Lower lobe of right lung (tissue), 2 donors: Measurements from ENCODE around the gene PDZD4. TPM values are rescaled to one million over a fixed set of nuclear protein-coding genes. Genes with fewer than 3 reads are reported as not detected.

Experiments
- ATAC-seq, 2 donors: fragments of 200-7000 bp; cut with Tn5 transposase; one replicate each; pipeline ENCODE4 v1.9.1; 2020 to 2022; ENCODE audit warnings: mild to moderate bottlenecking in 2 of 2, moderate library complexity in 2 of 2
- DNase-seq: peaks from one replicate; pipeline ENCODE4 v3.0.0-alpha.2; 2020
- H3K27ac ChIP-seq: fragments of 200-600 bp; one replicate; pipeline ENCODE4 v1.8.0; 2022
- H3K27me3 ChIP-seq: fragments of 200-600 bp; one replicate; pipeline ENCODE4 v1.8.0; 2022; ENCODE audit warnings: low read depth
- H3K36me3 ChIP-seq: fragments of 200-600 bp; one replicate; pipeline ENCODE4 v1.8.0; 2022; ENCODE audit warnings: mild to moderate bottlenecking
- H3K4me1 ChIP-seq: fragments of 200-600 bp; one replicate; pipeline ENCODE4 v1.8.0; 2022
- H3K4me3 ChIP-seq: fragments of 200-600 bp; one replicate; pipeline ENCODE4 v1.8.0; 2022; ENCODE audit warnings: mild to moderate bottlenecking
- H3K9me3 ChIP-seq: fragments of 200-600 bp; one replicate; pipeline ENCODE4 v1.8.0; 2022
- CTCF ChIP-seq: fragments of 200-600 bp; IDR thresholded peaks from one replicate; pipeline ENCODE4 v1.8.0; 2022; ENCODE audit warnings: antibody characterized with exemption, mild to moderate bottlenecking
- intact Hi-C: fragments of 100-400 bp; cut with DNase I; formaldehyde crosslinking; loops from one replicate; pipeline ENCODE4 v1.11.0; 2022
- total RNA-seq: library from RNA; stranded (reverse); fragmentation: NEBNext Ultra II Directional; extraction: Animal tissue kit (Norgen Biotek cat#: 25700); gene quantifications from one replicate; pipeline ENCODE4 v1.2.1, GENCODE V29; 2021
- donor health status: DM: no; HTN: yes; CAD: no; lungs with severe emphysema.

Gene PDZD4
- total RNA-seq, 1 donor from 2014 or later, result 8.5 TPM

GRCh38 chrX:153876112-153876491, 45.8 kb upstream of the PDZD4 start:
- TF ChIP-seq CTCF, result no peak
- Histone ChIP-seq H3K27me3 (peaks cover 9% of the 10 kb centered on the region), H3K4me3 (no peak overlapping the region), H3K36me3 (no peaks in the 10 kb centered on the region), H3K4me1 (no peaks in the 10 kb centered on the region), H3K9me3 (no peaks in the 10 kb centered on the region), H3K27ac (no peak overlapping the region)
- no peak for ATAC-seq
- intact Hi-C loops, result no loop called here
- DNase-seq, result no peak

- peak; percentile 74 to 92 for ATAC-seq
- Histone ChIP-seq H3K4me3 (no peak overlapping the region), H3K27me3 (peaks cover 9% of the 10 kb centered on the region), H3K27ac (no peak overlapping the region), H3K36me3 (no peaks in the 10 kb centered on the region), H3K9me3 (no peaks in the 10 kb centered on the region), H3K4me1 (no peaks in the 10 kb centered on the region)
- no peak for TF ChIP-seq CTCF
- intact Hi-C loops, result no loop called here
- peak; percentile 53 for DNase-seq
These were observed 45.2 kb upstream of the PDZD4 start for GRCh38 chrX:153875391-153876111.

- intact Hi-C loops, result no loop called here
- Histone ChIP-seq H3K9me3 (no peaks in the 10 kb centered on the region), H3K27me3 (peaks cover 7% of the 10 kb centered on the region), H3K27ac (no peak overlapping the region), H3K4me3 (no peak overlapping the region), H3K4me1 (no peaks in the 10 kb centered on the region), H3K36me3 (no peaks in the 10 kb centered on the region)
- DNase-seq, result no peak
- no peak for ATAC-seq
- TF ChIP-seq CTCF, result no peak
These were observed 44.2 kb upstream of the PDZD4 start for GRCh38 chrX:153874366-153875125.

GRCh38 chrX:153874085-153874365, 43.7 kb upstream of the PDZD4 start:
- Histone ChIP-seq H3K4me1 (no peaks in the 10 kb centered on the region), H3K36me3 (no peaks in the 10 kb centered on the region), H3K27ac (no peak overlapping the region), H3K9me3 (no peaks in the 10 kb centered on the region), H3K4me3 (no peak overlapping the region), H3K27me3 (peaks cover 4% of the 10 kb centered on the region)
- TF ChIP-seq CTCF, result no peak
- no peak for DNase-seq
- ATAC-seq, result no peak
- intact Hi-C loops, result no loop called here

GRCh38 chrX:153873282-153874084, 43.1 kb upstream of the PDZD4 start:
- Histone ChIP-seq H3K9me3 (no peaks in the 10 kb centered on the region), H3K27me3 (peaks cover 4% of the 10 kb centered on the region), H3K4me3 (no peak overlapping the region), H3K4me1 (no peaks in the 10 kb centered on the region), H3K27ac (no peak overlapping the region), H3K36me3 (no peaks in the 10 kb centered on the region)
- TF ChIP-seq CTCF, result no peak
- DNase-seq (no peak), ATAC-seq (no peak)
- intact Hi-C loops, result no loop called here
